HTERT RPE-1 (cell line): ENCODE measurements around the gene FAM98C.
"Not testable (repeated sequence)": the region's sequence is repeated elsewhere in the genome, so short reads cannot be mapped to it uniquely, and the experiment has no call there.

ENCODE experiments used
- in situ Hi-C: fragments of 300-500 bp; cut with MboI; formaldehyde crosslinking; loops from 4 replicates; pipeline ENCODE4 v1.14.3; 2020; ENCODE audit warnings: low sequenced_read_pairs

FAM98C gene

DNA sequence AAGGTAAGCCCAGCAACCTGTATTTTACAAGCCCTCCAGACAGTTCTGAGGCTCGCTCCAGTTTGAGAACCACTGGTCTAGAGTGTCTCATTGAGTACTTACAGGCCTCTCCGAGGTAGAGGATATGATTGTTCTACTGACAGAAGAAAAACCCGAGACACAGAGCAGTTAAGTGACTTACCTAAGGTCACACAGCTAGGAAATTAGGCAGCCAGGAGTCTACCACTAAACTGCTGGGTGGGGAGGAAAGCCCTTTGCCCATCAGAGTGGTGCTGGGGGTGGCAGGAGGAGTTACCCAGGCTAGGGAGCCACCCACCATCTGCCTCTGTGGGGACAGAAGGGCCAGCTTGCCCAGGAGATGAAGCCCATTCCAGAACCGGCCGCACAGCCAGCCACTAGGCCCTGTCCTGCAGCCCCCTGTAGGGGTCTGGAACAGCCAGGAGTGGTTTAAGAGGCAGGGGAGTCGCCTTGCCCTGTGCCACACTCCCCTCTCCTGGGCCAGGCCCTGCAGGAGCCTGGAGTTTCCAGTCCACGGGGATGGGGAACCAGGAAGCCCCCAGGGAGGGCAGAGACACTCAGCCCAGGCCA, 22.4 kb downstream of the FAM98C start:
- in situ Hi-C loops: no loop called here

GRCh38 chr19:38425810-38426466, 23.0 kb downstream of the FAM98C start, which contains the start of gene RASGRP4:
Gene RASGRP4, minus strand, starts transcription at chr19:38426219. Its CDS starts 128 bp downstream, at chr19:38426091.
- in situ Hi-C loops: no loop called here

GRCh38 chr19:38427035-38427677, 24.3 kb downstream of the FAM98C start:
- in situ Hi-C loops: not testable (repeated sequence)

DNA sequence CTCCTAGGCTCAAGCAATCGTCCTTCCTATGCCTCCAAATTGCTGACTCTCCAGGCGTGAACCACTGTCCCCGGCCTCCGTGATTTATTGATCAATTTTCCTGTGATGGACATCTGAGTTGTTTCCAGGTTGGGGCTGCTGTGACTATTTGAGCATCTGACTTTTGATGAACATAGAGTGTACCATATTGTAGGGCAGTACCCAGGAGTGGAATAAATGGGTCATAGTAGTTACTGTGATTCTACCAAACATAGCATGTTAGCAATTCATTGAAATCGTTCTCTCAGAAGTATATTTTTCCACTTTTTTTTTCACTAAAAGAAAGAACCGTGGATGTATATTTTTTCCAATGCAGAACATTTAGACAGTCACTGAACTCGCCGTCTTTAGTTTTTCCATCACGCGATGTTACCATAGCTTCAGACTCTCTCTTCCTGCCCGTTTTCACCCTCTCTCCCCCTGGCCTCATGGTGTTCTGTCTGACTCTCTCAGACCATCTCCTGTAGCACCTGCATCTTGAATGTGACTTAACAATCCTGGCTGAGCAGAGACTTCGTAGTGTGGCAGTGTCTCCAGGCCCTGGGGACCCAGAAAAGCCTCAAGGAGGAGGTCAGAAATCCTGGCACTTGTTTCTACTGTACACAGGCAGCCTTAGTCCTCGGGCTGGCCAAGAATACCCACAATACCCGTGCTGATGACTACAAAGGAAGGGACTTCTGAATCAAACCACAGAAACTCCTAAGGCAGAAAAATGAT, 26.3 kb downstream of the FAM98C start:
- in situ Hi-C loops: no loop called here

DNA sequence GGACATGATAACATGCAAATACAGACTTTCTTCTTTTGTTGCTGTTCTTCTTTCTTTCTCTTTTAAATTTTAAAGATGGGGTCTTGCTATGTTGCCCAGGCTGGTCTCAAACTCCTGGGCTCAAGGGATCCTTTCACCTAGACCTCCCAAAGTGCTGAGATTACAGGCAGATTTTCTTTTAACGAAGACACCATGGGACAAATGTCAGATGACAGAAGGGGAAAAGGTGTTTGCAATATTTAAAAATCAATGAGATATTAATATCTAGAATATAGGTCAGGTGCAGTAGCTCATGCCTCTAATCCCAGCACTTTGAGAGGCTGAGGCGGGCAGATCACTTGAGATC, 26.9 kb downstream of the FAM98C start:
- in situ Hi-C loops: no loop called here

DNA sequence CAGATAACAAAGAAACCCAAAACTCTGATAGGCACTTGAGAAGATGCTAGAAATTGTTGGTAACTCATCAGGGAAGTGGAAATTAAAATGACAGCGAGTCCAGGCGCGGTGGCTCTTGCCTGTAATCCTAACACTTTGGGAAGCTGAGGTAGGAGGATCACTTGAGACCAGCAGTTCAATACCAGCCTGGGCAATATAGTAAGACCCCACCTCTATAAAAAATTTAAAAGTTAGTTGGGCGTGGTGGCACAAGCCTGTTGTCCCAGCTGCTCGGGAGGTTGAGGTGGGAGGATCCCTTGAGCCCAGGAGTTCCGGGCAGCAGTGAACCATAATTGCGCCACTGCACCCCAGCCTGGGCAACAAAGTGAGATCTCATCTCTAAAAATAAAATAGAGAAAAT, 28.0 kb downstream of the FAM98C start:
- in situ Hi-C loops: no loop called here

DNA sequence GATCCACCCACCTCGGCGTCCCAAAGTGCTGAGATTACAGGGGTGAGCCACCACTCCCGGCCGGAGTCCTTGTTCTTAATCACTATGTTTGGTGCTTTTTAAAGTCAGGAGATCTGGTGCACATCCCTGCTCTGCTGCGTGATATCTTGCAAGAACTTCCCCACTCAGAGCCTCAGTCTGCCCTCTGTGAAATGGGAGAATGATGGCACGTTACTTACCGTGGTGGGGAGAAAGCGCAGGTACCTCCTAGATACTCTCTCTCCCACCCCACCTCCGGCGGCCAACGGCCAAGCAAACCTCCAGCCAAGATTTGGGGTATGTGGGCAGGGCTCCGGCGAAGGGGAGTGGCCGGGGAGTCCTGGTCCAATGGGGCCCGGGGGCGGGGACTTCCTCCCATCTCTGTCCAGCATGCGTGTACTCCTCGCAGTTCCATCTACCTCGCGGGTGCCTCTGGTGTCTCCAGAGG, 30.4 kb downstream of the FAM98C start, which contains the start of gene RYR1:
Gene RYR1, plus strand, starts transcription at position 424 of the 466 bp plus-strand sequence. CDS start 139 bp downstream, outside the sequence.
- in situ Hi-C loops: no loop called here

DNA sequence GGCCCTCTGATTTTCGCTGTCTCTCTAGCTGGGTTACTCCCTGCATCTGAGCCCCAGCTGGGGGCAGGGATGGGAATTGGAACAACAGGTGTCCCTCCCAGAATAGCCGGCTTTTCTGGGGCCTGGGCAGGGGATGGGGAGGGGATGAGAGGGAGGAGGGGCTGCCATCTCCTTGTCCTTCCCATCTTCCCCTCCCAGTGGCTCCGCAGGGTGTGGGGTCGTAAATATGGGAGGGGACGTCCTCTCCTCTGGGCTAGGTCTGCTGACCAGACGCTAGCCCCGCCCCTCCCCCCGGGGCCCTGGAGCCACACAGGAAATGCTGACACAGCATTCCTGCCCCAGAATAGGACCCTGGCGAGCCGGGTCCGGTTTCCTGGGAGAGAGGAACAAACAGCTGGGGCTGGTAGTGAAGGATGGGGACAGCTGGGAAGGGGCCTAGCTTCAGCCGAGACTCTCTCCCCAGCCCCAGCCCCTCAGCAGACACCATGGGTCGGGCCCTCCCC, 31.7 kb downstream of the FAM98C start:
- in situ Hi-C loops: no loop called here

GRCh38 chr19:38437295-38437694, 34.4 kb downstream of the FAM98C start:
- in situ Hi-C loops: no loop called here

DNA sequence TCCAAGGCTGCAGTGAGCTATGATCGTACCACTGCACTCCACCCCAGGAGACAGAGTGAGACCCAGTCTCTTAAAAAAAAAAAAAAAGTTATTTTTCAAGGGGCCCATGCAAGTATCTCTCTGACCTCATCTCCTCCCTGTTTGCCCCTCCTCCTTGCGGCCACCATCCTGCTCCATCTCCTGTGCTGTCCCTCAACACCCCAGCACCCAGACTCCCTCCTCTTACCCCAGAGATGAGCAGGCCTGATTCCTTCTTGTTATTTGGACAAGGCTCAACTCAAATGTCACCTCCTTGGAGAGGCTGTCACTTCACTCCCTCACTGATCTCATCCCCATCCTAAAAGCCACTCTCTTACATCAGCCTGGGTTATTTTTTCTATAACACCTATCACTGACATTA, 35.0 kb downstream of the FAM98C start:
- in situ Hi-C loops: no loop called here

GRCh38 chr19:38440592-38440991, 37.7 kb downstream of the FAM98C start:
- in situ Hi-C loops: no loop called here

DNA sequence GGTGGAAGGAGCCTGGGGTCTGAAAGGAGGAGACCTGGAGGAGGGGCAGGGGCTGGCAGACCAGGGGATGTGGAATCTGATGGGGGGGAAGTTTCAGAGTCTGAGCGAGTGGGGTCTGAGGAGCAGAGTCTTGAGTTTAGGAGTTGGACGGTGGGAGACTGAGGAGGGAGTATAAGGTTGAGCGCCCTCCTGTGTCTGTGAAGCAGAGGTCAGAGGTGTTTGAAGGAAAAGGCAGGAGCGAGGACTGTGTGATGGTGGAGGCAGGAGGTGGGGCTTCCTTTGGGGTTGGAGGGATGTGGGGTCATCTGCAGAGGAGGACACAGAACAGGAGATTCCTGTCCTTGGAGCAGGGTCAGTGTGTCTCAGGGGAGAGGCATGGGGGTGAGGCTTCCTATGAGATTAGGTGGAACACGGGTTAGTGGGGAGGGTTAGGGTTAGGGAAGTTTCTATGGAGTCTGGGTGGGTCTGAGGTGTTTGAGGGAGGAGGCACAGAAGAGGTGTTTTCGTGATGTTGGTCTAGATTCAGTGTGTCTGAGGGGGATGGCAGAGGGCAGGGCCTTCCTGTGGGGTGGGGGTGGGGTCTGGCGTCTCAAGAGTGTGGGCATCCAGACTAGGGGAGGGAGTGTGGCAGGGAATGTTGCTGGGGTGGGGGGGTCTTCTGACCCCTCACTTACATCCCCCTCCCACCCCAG, 38.9 kb downstream of the FAM98C start:
- in situ Hi-C loops: no loop called here

DNA sequence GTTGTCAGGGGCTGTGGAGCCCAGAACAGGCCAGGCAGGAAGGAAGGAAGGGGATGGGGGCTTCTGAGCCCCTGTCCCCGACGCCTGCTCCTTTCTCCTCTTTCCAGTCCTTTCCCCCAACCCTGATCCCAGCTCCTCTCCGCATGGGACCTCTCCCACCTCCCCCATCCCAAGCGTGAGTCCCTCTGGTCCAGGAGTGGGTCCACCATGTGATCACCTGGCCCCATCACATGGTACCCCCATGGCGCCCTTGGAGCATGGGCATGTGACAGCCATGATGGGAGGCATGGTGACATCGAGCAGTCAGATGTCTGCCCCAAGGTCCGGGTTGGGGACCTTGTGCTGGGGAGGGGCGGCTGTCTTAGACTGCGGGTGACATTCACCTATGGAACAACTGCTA, 39.8 kb downstream of the FAM98C start:
- in situ Hi-C loops: no loop called here

DNA sequence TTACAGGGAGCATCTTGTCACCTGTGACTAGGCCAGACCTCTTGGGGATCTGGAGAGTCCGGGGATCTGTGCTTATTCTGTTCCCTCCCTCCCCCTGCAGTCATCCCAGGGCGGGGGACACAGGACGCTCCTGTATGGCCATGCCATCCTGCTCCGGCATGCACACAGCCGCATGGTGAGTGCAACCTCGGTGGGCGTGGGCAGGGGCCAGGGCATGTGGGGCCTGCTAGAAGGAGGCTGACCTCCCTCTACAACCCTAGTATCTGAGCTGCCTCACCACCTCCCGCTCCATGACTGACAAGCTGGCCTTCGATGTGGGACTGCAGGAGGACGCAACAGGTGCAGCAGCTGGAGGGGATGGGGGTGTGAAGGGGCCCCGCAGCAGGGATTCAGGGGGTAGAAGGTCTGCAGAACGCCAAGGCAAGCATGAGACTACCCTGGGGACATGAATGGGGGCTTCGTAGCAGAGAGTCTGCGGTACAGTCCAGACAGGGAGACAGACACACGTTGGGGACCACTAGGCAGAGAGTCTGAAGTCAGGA, 40.6 kb downstream of the FAM98C start:
- in situ Hi-C loops: no loop called here

- in situ Hi-C loops: no loop called here
Measured at GRCh38 chr19:38444026-38444425, 41.1 kb downstream of the FAM98C start.

DNA sequence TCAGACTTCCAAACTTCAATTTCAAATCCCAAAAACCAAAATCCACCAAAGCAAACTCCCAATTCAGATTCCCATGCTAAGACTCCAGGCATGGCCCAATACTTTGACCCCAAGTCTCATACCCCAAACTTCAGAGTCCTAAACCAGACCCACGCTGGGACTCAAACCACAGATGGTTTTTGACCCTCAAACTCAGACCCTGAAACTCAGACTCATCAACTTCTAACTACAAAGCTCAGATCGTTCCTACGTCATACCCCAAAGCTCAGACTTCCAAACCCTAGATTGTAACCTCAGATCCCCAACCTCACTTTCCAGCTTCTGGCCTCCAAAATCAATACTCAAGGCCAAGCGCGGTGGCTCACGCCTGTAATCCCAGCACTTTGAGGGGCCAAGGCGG, 42.5 kb downstream of the FAM98C start:
- in situ Hi-C loops: no loop called here

DNA sequence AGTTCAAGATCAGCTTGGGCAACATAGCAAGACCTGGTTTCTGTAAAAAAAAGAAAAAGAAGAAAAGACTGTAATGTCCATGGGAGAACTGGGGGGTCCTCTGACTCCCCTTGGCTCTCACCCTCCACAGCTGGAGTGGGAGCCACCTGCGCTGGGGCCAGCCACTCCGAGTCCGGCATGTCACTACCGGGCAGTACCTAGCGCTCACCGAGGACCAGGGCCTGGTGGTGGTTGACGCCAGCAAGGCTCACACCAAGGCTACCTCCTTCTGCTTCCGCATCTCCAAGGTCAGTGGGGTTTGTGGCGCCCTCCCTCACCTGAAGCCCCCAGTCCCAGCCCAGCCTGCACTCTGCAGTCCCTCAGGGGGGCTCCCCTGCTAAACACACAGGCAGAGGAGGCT, 45.3 kb downstream of the FAM98C start:
- in situ Hi-C loops: no loop called here

GRCh38 chr19:38449518-38449917, 46.6 kb downstream of the FAM98C start:
- in situ Hi-C loops: no loop called here

DNA sequence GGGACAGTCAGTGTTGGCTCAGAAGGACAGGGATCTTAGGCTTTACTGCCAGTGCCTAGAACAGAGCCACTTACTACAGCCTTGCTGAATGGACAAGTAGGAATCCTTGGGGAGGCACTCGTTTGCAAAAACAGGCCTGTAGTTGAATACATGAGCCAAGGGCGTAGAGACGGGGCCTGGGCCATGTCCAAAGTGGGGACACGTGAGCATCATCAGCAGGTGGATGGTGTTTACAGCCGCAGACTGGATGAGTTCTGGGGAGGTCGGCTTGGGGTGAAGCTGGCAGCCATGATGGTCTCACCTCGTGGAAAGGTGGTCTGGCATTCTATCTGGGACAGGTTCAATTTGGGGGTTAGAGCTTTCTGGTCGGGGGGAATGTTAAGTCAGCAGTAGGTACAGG, 48.1 kb downstream of the FAM98C start:
- in situ Hi-C loops: no loop called here

- in situ Hi-C loops: no loop called here
Measured at GRCh38 chr19:38451629-38452028, 48.7 kb downstream of the FAM98C start.
